NCI-H2107 (cell line): ENCODE measurements around the gene GPS1.
A peak's percentile ranks its signal among the peaks of the same experiment; 100 is the strongest.
"Not testable (repeated sequence)": the region's sequence is repeated elsewhere in the genome, so short reads cannot be mapped to it uniquely, and the experiment has no call there.

Source experiments
- DNase-seq: peaks from one replicate; lab custom pipeline; 2025; lab: John Stamatoyannopoulos, UW

The GPS1 gene

DNA sequence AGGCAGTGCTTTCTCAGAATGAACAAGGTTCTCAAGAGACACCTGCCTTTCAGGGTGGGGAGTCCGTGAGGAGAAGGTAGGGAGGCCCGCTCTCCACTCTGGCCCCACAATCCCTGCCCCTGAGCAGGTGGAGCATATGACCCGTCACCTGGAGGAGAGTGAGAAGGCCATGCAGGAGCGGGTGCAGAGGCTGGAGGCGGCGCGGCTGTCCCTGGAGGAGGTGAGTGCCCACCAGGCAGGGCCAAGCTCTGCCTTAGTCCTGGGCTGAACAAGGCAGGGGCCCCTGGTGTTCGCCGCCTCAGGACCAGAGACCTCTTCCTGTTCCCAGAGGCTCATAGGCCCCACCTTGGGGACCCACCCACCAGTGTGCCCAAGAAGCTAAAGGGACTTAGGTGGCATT is 22.7 kb upstream of the GPS1 start:
- DNase-seq, result no peak

DNA sequence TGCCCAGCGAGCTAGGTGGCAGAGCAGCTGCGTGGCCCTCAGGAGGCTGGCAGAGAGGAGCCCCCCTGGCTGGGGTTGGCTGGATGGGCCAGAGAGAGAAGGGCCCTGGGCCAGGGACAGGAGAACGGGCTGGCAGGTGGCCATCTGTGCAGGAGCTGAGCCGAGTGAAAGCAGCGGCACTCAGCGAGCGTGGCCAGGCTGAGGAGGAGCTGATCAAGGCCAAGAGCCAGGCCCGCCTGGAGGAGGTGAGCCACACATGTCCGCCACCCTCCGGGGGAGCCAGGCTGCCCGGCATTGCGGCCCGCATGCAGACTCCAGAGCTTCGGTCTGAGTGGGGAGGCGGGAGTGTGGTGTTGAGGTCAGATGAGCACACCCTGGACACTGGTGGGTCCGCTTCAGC is 22.3 kb upstream of the GPS1 start:
- no peak for DNase-seq

DNA sequence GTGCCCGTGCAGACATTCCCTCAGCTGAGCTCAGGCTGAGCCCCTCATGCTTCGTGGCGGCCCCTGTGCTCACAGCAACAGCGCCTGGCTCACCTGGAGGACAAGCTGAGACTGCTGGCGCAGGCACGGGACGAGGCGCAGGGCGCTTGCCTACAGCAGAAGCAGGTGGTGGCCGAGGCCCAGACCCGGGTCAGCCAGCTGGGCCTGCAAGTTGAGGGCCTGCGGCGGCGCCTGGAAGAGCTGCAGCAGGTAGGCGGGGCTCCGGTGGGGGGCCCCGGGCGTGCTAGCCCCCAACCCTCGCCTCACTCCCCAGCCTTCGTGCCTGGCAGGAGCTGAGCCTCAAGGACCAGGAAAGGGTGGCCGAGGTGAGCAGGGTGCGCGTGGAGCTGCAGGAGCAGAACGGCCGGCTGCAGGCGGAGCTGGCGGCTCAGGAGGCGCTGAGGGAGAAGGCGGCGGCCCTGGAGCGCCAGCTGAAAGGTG is 21.7 kb upstream of the GPS1 start:
- DNase-seq, result no peak

DNA sequence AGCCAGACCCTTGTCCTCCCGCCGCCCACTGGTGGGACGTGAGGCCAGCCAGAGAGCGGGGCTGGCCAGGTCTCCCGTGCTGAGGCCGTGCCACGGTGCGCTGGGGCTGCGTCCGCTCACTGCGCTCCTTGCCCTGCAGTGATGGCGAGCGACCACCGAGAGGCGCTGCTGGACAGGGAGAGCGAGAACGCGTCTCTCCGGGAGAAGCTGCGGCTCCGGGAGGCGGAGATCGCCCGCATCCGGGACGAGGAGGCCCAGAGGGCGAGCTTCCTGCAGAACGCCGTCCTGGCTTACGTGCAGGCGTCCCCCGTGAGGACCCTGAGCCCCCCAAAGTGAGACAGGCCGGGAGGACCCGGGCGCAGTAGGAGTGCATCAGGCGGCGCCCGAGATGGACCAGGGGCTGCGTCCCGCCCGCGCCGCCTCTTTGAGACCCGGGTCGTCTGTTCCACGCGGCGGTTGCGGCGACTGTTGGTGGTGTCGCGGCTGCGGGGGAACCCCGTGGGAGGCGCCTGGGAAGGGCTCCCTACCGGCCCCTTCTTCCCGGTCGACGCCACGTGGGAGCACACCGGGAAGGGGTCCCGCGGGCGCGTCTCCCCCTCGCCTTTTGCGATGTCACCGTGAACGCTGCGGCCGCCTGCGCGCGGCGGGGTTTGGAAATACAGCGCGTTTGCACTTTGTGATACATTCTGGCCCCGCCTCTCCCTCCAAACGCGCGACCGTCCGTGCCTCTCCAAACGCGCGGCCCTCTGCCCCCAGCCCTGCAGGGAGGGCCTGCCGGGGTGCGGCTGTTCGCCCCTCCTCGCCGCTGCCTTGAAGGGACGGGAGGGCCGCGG is 21.0 kb upstream of the GPS1 start:
- DNase-seq, result peak; percentile 52

DNA sequence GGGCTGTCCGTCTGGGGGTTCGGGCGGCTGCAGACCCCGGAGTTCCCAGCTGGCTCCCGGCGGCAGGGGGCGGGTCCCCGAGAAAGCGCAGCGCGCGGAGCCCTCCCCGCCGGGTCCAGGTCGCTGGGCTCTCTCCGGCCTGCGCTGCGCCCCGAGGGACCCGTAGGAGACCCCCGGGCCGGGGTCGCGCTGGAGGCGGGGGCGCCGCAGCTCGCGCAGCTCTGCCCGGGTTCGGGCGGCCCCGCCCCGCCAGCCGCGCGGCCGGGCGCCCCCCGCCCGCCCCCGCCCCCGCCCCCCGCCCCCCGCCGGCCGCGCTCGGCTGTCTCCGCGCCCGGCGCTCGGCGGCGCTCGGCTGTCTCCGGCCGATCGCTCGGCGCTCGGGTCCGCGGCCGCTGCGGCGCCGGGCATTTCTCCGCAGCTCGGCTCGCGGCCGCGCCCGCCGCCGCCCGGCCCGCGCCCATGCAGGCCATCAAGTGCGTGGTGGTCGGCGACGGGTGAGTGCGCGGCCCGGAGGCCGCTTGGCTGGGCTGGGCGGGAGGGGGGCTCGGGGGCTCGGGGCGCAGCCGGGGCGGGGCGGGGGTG is 20.3 kb upstream of the GPS1 start, which contains the start of gene RAC3:
RAC3 (plus strand) TSS at position 376 of the 582 bp plus-strand sequence; CDS start at position 460, 84 bp downstream.
- DNase-seq, result no peak

DNA sequence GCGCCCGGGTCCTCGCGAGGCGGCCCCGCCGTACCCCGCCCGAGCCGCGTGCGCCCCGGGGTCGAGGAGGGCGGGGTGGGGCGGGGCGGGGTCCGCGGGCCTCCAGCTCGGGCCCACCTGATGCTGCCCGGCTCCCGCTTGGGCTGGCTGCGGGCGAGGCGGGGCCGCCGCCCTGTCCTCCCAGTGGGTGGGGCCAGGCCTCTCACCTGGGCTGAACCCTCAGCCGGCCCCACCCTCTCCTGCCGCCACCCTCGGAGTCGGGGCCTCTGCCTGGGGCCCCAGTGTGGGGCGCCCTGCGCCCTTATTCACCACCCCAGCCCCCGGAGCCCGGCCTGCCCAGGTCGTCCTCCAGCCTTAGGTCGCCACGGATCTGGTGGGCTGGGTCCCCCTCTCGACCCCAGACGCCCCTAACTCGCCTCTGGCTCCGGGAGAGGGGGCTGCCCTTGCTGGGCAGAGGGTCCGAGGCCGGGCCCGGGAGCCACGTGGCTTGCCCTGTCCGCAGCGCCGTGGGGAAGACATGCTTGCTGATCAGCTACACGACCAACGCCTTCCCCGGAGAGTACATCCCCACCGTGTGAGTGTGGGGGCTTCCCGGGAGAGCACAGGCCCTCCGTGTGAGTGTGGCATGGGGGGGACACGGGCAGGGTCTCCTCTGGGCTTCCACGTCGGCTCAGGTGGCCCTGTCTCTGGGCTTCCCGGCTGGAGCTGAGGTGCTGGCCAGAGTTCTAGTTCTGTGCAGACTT is 19.6 kb upstream of the GPS1 start:
- no peak for DNase-seq

- DNase-seq, result no peak
These were observed 18.2 kb upstream of the GPS1 start for GRCh38 chr17:82033359-82034085.

DNA sequence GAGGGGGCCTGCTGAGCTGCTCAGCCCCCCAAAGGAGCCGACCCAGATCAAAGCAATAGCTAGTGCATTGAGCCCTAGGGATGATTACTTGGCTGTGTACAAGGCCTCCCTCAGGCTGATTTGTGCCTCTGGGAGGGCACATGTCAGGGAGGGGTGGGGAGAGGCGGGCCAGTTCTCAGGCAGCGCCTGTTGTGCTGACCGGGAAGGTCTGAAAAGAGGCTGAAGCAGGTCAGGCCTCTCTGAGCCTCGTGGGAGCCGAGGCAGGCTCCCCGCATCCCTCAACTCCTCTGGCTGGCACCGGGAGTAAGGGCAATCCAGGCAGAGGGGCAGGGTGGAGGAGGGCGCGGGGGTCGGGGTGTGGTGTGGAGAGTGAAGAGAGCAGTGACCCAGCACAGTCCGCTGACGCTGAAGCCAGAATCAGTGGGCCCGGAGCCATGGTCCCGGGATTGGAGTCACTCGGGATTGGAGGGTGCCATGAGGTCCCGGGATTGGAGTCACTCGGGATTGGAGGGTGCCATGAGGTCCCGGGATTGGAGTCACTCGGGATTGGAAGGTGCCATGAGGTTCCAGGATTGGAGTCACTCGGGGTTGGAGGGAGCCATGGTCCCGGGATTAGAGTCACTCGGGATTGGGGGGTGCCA is 17.2 kb upstream of the GPS1 start:
- no peak for DNase-seq

DNA sequence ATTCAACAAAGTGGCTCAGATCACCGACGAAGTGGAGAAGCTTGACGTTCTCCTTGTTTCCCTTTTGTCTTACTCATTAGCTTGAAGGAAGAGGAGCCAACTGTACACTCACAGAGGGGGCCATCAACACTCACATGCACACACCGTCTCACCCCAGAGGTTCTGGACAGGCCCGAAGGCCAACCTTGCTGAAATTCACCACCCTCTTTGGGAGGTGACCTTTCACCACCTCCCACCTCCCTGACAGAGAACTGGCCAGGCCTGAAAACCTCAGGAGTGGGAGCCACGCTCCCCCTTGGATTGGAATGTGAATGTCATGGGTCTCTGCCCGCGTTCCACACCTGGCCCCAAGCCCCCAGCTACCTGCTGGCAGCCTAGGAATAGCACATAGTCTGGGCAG is 16.2 kb upstream of the GPS1 start:
- no peak for DNase-seq

DNA sequence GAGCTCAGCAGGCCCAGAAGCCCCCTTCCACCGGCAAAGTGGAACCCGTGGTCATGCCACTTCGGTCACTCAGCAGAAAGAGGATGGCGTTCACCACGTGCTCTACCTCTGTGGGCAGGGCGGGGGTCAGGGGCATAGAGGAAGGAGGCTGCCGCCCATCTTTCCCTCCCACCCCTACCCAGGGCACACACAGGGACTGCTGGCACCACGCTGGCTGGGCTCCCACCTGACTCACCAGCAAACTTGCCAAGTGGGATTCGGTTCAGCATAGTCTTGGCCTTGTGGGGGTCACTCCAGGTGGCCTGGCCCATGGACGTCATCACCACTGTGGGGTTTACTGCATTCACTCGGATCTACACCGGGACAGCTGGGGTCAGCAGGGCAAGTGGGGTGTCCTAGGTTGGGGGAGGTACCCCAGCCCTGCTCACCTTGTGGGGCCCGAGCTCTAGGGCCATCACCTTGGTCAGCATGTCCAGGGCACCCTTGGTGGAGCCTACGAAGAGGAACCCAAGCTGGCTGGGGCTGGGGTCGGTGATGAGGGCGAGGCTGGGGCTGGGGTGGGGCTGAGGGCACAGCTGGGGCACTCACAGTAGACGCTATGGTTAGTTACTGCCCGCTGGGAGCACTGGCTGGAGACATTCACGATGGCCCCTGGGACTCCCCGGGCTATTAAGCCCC is 15.6 kb upstream of the GPS1 start:
- no peak for DNase-seq

GRCh38 chr17:82036634-82037091 is 15.0 kb upstream of the GPS1 start:
- no peak for DNase-seq

DNA sequence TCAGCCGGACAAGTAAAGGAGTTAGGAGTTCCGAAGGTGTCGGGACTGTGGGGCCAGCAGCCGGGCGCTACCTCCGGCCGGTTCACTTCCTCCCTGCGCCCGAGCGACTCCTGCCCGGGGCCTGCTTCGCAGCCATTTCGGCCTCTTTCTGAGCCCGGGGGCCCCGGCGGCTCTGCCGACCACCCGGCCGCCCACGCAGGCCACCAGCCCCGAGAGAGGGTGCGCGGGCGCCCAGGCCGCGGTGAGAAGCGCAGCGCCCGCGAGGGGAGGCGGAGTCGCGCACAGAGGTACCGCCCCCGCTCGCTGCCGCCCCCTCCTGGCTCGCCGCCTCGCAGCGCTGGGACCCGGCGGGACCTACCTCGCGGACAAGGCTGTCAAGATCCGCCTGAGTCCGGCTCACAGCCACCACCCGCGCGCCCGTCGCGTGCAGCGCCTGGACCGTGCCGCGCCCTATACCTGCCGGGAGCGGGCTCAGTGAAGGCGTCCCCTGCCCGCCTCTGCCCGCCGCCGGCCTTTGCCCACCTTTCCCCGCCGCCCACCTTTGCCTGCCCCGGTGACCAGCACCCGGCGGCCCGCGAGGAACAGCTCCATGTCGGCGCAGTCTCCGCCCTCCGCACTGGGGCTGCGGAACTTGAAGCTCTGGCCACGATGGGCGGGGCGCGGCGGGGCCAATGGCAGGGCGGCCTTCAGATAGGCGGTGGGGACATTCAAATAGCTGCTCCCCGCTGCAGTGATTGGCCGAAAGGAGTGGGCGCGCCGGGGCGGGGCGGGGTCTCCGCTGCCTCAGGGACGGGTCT is 14.4 kb upstream of the GPS1 start, which contains the start of gene DCXR:
DCXR (minus strand) TSS at position 606 of the 797 bp plus-strand sequence; CDS start at position 591, 15 bp downstream.
- DNase-seq, result peak; percentile 82

DNA sequence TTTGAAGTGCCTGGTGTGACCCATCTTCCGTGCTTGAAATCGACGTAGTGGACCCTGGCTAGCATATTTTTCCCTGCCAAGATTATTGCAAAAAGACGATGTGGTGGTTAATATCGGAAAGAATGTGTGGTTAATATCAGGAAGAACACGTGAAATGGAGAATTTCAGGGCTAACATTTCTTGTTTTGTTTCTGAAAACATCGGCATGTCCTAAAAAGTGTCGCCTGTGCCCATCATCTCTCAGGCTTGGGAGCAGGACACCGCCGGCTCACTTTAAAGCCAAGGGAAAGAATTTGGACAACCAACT is 13.9 kb upstream of the GPS1 start:
- DNase-seq, result no peak

- not testable (repeated sequence) for DNase-seq
These were observed 12.8 kb upstream of the GPS1 start for GRCh38 chr17:82038796-82039409.

GRCh38 chr17:82039695-82040299 is 11.9 kb upstream of the GPS1 start:
- DNase-seq, result no peak

DNA sequence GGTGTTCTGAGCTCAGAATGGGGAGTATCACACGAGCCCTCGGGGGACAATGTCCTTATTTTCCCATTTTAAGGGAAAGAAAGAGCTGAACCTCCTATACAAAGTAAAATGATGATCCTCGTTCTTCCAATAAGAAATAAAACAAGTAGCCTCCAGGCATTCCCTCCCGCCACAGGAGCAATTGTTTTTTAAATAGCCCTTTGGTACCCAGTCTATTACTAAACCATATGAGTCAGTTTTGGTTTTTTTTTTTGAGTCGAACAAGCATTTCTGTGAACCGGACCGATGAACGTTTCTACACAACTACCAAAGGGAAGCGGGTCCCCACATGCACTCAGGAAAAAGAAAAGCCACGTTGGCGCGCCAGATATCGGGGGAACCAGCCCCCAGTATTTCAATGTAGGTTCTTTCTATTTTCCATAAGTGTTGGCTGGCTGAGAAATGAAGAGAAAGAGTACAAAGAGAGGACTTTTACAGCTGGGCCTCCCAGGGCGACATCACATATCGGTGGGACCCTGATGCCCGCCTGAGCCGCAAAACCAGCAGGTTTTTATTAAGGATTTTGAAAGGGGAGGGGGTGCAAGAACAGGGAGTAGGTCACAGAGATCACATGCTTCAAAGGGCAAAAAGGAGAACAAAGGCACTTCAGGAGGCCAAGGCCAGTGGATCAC is 10.4 kb upstream of the GPS1 start:
- no peak for DNase-seq

DNA sequence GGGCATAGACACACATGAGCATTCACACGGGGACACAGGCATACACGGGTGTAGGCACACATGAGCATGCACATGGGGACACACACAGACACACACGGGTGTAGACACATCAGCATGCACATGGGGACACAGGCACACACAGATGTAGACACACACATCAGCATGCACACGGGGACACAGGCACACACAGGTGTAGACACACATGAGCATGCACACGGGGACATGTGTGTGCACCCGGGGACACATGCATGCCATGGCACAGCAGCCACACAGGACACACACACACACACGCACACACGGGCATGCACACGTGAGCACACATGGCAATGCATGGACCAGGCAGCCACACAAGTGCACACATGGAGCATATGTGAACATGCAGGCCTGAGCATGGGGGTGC is 9.0 kb upstream of the GPS1 start:
- DNase-seq, result no peak

GRCh38 chr17:82043507-82043906 is 8.2 kb upstream of the GPS1 start:
- no peak for DNase-seq
